Dermis blood vessel endothelial cell (primary cell): ENCODE measurements around the gene MYRIP. TPM values are rescaled to one million over a fixed set of nuclear protein-coding genes. Genes with fewer than 3 reads are reported as not detected.
A peak's percentile ranks its signal among the peaks of the same experiment; 100 is the strongest.
"Not testable (repeated sequence)": the region's sequence is repeated elsewhere in the genome, so short reads cannot be mapped to it uniquely, and the experiment has no call there.

Experiments
- DNase-seq: peaks from one replicate; pipeline ENCODE4 v3.0.0; 2010
- total RNA-seq: library from RNA; depleted of rRNA; stranded (reverse); fragments of >200 nt; gene quantifications from 2 replicates; pipeline ENCODE4 v1.2.3, GENCODE V29; 2014

MYRIP gene
- total RNA-seq, 1 donor from 2014 or later, result 32.2 TPM

- DNase-seq, result not testable (repeated sequence)
Measured at GRCh38 chr3:40133886-40134575, 324.6 kb downstream of the MYRIP start.

GRCh38 chr3:40137591-40138295 is 328.3 kb downstream of the MYRIP start:
- no peak for DNase-seq

- no peak for DNase-seq
Measured at GRCh38 chr3:40143283-40144090, 334.1 kb downstream of the MYRIP start.

- no peak for DNase-seq
Measured at GRCh38 chr3:40148827-40149226, 339.4 kb downstream of the MYRIP start.

- no peak for DNase-seq
Measured at GRCh38 chr3:40152482-40153133, 343.2 kb downstream of the MYRIP start.

GRCh38 chr3:40160933-40161332 is 351.5 kb downstream of the MYRIP start:
- no peak for DNase-seq

- DNase-seq, result no peak
Measured at GRCh38 chr3:40162616-40163015, 353.2 kb downstream of the MYRIP start.

- no peak for DNase-seq
Measured at GRCh38 chr3:40166997-40167396, 357.6 kb downstream of the MYRIP start.

GRCh38 chr3:40167958-40168357 is 358.5 kb downstream of the MYRIP start:
- DNase-seq, result no peak

GRCh38 chr3:40169983-40170382 is 360.6 kb downstream of the MYRIP start:
- DNase-seq, result no peak

- DNase-seq, result no peak
Measured at GRCh38 chr3:40170395-40170794, 361.0 kb downstream of the MYRIP start.

- no peak for DNase-seq
Measured at GRCh38 chr3:40172560-40172959, 363.2 kb downstream of the MYRIP start.

GRCh38 chr3:40173227-40173721 is 363.9 kb downstream of the MYRIP start:
- peak; percentile 78 for DNase-seq

- no peak for DNase-seq
Measured at GRCh38 chr3:40178012-40178594, 368.7 kb downstream of the MYRIP start.

GRCh38 chr3:40179016-40179415 is 369.6 kb downstream of the MYRIP start:
- peak; percentile 89 for DNase-seq

- no peak for DNase-seq
Measured at GRCh38 chr3:40181182-40181581, 371.8 kb downstream of the MYRIP start.

GRCh38 chr3:40185029-40185695 is 375.8 kb downstream of the MYRIP start:
- no peak for DNase-seq

- no peak for DNase-seq
Measured at GRCh38 chr3:40186508-40186907, 377.1 kb downstream of the MYRIP start.

GRCh38 chr3:40187945-40188344 is 378.5 kb downstream of the MYRIP start:
- no peak for DNase-seq

- no peak for DNase-seq
Measured at GRCh38 chr3:40189118-40189517, 379.7 kb downstream of the MYRIP start.

- no peak for DNase-seq
Measured at GRCh38 chr3:40190056-40190455, 380.6 kb downstream of the MYRIP start.

GRCh38 chr3:40191251-40191650 is 381.8 kb downstream of the MYRIP start:
- no peak for DNase-seq
